NOMO-1 treated with dmso at 0.1 percent for 144 hours (cell line): Measurements from ENCODE around the gene EPHA8.

ENCODE experiments used
- DNase-seq: peaks from one replicate; lab custom pipeline; 2025; ENCODE audit not compliant: unreplicated experiment; lab: John Stamatoyannopoulos, UW

Gene EPHA8

GRCh38 chr1:22563671-22564602 is 648 bp downstream of the EPHA8 start:
- DNase-seq = no peak

GRCh38 chr1:22566161-22566560 is 2.9 kb downstream of the EPHA8 start:
- DNase-seq = no peak

- DNase-seq = no peak
These were observed 3.9 kb downstream of the EPHA8 start for GRCh38 chr1:22567197-22567596.

GRCh38 chr1:22567994-22568393 is 4.7 kb downstream of the EPHA8 start:
- DNase-seq = no peak

GRCh38 chr1:22569269-22569668 is 6.0 kb downstream of the EPHA8 start:
- no peak for DNase-seq

- DNase-seq = no peak
These were observed 7.0 kb downstream of the EPHA8 start for GRCh38 chr1:22570140-22570909.

GRCh38 chr1:22572818-22573217 is 9.5 kb downstream of the EPHA8 start:
- no peak for DNase-seq

- no peak for DNase-seq
These were observed 9.9 kb downstream of the EPHA8 start for GRCh38 chr1:22573237-22573636.

GRCh38 chr1:22575532-22576149 is 12.4 kb downstream of the EPHA8 start:
- DNase-seq = no peak

GRCh38 chr1:22576150-22576544 is 12.9 kb downstream of the EPHA8 start:
- DNase-seq = no peak

GRCh38 chr1:22576617-22577016 is 13.3 kb downstream of the EPHA8 start:
- no peak for DNase-seq

- DNase-seq = no peak
These were observed 15.6 kb downstream of the EPHA8 start for GRCh38 chr1:22578732-22579361.

- no peak for DNase-seq
These were observed 16.4 kb downstream of the EPHA8 start for GRCh38 chr1:22579541-22580155.

- peak; percentile 10 for DNase-seq
These were observed 19.7 kb downstream of the EPHA8 start for GRCh38 chr1:22582661-22583635.

- DNase-seq = no peak
These were observed 20.8 kb downstream of the EPHA8 start for GRCh38 chr1:22584001-22584562.

- no peak for DNase-seq
These were observed 21.7 kb downstream of the EPHA8 start for GRCh38 chr1:22584970-22585369.

- DNase-seq = no peak
These were observed 22.2 kb downstream of the EPHA8 start for GRCh38 chr1:22585471-22585870.

- no peak for DNase-seq
These were observed 23.3 kb downstream of the EPHA8 start for GRCh38 chr1:22586356-22587130.
